HG02678 (cell line): ENCODE data around the gene LINS1.
A peak's percentile ranks its signal among the peaks of the same experiment; 100 is the strongest.
"Not testable (repeated sequence)": the region's sequence is repeated elsewhere in the genome, so short reads cannot be mapped to it uniquely, and the experiment has no call there.

Experiments used
- ATAC-seq: cut with Tn5 transposase; IDR thresholded peaks from one replicate; pipeline ENCODE4 v1.9.1; 2021; ENCODE audit warnings: mild to moderate bottlenecking, moderate library complexity; ENCODE audit not compliant: unreplicated experiment

LINS1 gene

DNA sequence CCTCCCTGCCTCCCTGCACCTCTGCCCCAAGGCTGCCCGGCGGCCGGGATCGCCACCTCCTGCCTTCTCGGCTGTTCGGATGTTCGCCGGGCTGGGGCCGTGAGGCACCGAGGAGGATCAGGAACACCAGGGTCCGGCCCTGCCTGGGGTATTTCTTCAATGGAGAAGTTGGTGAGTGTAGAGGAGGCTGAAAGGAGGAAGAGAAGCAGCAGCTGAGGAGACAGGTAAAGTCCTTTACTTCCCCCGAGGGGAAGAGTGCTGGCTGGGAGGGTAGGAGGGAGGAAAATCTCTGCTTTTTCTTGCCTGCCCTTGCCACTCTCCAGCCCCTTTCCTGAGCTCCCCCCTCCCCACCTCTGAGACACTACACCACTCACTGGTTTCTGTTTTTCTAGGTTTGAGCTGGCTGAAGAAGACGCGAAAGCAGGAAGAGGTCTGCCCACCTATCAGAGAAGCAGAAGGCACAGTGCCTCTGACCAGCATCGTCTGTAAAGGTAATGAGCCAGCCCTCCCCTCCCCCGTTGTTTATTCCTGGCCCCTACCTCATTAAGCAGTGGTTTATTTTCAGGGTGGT lies 924 bp upstream of the LINS1 start:
- ATAC-seq, result peak; percentile 38

DNA sequence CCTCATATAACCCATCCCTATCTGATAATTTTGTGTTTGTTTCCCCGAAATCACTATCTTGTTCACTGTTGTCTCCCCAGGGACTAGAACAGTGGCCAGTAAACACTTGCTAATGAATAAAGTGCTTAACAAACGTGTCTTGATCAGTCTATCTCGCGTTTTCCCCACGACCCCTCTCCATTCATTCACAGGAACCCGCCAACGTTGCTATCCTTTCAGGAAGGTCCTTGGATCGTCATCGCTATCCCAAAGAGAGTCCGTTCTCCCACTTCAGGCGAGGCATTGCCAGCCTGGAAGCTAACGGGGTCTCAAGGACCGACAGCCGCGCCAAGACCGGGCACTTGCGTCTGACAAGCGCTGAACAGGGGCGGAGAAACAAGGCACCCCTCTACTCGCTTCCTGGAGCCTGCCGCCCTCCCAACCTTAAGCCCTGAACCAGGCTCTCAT lies 344 bp downstream of the LINS1 start:
- peak; percentile 17 for ATAC-seq

DNA sequence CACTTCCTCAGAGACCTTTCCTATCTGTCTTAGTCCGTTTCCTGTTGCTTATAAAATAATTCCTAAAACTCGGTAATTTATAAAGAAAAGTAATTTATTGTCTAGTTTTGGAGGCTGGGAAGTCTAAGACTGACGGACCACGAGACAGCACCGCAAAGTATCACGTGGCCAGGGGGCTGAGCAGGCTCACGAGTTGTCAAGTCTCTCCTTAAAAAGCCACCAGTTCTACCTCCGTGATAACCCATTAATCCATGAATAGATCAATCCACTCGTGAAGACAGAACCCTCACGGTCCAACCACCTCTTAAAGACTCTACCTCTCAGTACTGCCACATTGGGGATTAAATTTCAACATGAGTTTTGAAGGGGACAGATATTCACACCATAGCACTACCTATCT lies 821 bp downstream of the LINS1 start:
- ATAC-seq, result no peak

DNA sequence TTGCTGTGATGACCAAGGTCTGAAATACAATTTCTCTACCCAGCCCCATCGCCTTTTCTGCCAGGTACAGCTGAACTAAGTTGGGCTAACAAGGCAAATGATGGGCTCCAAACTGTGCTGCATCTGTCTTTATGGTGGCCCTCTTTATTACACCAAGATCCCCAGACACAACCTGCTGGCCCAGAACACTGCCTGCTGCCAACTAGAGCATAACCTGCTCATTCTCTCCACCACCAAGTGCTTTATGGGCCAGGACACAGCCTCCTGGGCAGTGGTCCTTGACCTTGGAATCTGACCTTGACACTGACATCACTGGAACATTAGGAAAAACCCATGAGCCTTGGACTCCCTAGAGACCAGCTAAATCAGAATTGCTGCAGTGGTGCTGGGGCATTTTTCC lies 3.3 kb downstream of the LINS1 start:
- ATAC-seq, result no peak

DNA sequence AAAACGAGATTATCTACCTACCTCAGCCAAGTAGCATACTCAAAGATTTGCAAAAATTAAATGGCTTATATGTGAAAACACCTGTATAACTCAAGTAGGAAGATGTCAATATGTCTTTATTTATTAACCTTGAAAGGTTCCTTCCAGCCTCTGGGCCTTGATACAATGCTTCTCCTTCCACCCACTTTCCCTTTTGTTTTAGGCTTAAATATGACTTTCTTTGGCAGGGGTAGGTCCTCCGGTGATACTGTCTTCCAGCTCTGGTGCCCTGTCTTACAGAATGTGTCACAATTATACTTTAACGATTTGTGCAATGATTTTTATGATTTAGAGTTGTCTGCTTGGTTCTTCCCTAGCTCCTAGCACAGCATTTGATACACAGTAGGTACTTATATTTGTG lies 4.1 kb downstream of the LINS1 start:
- ATAC-seq, result no peak

DNA sequence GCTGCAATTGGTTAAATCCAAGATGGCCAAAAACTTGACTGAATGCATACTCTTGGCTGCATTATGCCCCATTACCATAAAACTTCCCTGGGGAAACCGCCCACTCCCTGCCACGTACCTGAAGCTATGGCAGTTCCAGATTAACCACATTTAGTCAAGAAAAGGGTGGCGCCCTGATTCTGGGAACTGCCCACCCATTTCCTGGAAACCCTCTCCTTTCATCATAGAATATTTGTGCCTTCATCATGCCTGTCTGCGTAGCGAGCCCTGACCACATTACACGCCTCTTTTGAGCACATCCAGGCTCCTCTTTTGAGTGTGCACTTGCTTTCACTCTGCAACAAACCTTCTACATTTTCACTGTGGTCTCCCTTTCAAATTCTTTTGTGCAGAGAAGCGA lies 5.2 kb downstream of the LINS1 start:
- ATAC-seq, result peak; percentile 79

DNA sequence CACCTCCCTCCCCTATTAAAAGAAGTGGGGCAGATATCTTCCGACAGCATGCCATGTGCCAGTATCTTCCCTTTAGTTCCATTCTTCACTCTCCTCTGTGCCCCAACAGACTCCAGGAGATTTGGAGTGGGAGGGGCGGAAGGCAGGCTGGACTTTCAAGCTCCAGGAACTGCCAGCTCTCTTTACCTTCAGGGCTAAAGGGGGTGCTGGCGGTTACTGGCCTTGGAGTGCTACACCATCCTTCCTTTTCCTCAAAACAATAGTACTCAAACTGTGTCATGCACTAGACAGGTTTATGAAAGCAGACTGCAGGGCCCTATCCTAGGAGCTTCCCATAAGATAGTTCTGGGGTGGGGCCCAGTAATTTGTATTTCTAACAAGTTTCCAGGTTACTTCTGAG lies 6.0 kb downstream of the LINS1 start:
- ATAC-seq, result no peak

DNA sequence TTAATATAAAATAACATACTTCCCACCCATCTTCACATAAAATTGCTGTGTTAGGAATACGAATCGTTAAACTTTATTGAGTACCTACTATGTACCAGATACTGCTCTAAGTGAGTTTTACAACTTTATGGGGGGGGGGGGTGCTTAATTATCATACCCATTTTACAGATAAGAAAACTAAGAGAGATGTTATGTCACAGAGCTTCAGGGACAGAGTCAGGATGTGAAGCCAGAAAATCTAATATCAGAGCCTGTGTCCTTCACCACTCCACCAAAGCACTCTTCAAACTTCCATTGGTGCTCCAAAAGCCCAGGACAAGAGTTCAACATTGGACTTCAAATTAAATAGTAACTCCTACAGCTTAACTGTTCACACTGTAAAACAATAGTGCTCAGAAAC lies 8.6 kb downstream of the LINS1 start:
- ATAC-seq, result no peak

DNA sequence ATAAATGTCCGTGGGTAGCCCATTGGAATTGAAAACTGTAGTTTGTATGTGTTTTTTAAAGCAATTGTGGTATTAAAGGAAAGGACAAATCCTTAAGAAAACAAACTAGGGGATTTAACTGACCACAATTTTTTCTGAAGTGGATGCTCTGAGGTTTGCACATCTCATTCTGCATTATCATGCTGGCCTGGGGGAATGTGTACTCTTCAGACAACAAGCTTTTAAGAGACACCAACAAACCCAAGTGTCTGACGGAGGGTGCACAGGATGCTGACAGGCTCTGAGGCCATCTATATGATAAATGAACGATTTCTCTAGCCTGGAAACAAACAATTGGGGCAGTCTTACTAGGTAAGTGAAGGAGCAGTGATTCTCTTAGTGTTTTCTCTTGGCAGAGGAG lies 9.1 kb downstream of the LINS1 start:
- no peak for ATAC-seq

DNA sequence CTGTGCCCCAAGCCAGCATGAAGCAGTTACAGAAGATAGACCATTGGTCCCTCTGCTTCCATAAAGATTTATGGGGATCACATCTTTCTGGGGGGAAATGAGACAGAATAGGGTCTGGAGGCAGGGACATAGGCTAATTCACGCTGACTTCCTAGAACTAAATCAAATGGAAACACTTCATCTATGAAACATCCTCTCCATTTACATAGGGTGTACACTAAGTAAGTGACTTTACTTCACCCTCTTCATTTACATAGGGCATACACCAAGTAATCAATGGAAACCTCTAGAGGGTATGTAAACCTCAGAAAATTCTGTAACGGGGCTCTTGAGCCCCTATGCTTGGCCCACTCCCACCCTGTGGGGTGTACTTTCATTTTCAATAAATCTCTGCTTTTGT lies 10.1 kb downstream of the LINS1 start:
- ATAC-seq, result no peak

DNA sequence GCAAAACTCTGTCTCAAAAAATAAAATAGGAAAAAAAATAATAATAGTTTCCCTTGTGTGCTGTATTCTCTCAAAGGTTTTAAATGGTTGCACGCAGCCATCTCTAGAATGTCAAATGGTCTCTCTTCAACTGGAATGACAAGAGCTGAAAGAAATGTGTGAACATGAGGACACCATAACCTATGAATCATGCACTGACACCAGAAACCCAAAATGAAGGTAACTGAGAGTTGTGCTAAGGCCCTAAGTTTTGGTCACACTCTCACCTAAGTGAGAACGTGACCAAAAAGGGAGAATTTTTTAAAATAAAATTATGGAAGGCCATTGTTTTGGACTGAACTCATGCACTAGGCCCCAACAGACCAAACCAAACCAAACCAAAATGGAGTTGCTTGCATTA lies 10.8 kb downstream of the LINS1 start:
- not testable (repeated sequence) for ATAC-seq

DNA sequence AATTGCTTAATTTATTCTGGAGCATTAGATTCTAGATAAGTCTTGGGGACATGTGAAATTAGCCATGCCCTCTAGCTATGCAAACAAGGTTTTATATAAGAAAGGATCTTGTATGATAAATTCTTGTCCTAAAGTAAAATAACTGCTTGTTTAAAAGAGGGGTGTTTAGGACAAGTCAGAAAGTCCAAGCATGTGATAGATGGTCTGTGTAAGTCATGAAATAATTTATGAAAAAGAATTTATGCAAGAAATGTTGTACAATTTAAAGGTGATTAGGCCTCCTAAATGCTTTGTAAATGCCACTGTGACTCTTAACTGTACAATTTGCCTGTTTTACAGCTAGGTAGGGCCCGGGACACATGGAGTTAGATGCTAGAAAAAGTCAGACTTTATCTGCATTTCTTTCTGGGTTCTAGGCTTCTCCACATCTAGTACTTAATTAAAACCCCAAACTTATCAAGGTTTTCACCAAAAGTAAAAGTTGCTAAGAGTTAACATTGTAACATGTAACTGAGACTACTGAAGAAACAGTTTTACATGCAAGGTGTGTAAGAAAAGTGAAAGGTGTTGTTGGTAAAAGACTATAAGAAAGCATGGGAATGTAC lies 13.2 kb downstream of the LINS1 start:
- no peak for ATAC-seq

DNA sequence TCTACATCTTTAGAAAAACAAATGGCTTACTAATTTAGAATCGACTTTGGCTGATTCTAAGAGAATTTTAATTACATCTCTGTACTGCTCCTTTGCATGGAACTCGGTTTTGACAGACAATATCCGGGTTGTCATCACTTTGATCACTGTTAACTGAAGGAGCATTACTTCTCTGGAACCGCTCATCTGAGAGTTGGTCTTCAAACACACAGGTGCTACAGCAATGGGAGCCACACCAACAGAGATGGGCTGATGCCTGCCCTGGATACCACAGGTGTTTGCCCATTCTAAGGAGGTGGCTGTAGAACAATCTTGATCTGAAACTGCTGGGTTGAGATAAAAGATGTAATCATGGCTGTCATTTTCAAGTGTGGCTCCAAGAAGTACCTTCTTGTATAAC lies 21.6 kb downstream of the LINS1 start:
- no peak for ATAC-seq

DNA sequence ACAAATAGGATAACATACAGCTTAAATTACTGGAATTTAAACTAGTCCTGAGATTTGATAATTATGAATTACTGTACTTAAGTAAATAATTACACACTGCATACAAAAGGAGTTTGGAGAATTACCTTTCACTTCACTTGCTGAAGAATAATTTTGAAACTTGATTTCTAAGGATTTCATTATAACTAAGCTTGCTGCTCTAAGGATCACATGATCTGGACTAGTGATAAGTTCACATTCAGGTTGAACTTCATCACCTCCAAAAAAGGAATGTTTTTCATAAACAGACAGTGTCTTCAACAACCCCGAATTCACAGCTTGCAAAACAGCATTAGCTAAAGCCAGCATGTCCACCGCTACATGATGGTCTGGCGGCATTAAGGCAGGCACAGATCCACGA lies 28.5 kb downstream of the LINS1 start:
- no peak for ATAC-seq

DNA sequence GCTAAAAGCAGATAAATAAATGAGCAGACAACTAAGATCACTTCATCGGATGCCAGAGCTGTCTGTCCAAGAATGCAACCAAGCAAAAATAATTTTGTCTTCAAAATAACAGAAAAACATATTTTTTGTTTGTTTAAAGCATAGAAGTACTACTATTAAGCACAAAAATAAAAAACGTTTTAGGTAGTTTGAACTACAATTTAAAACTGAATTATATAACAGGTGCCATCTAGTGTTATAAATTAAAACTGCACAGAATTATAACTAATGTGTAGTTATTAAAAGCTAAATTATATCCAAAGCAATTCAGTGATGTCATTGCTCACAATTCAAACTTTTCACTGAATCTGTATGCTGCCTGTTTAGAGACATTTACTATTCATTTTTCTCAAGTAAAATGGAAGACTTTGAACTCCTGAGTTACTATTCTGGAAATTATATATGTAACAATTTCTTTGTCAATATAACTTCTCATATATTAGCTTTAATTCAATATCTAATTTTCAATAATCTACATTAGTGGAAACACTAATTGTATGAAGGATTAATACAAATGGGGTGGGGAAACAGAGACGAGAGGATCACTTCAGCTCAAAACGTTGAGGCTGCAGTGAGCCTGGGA lies 29.5 kb downstream of the LINS1 start:
- no peak for ATAC-seq

DNA sequence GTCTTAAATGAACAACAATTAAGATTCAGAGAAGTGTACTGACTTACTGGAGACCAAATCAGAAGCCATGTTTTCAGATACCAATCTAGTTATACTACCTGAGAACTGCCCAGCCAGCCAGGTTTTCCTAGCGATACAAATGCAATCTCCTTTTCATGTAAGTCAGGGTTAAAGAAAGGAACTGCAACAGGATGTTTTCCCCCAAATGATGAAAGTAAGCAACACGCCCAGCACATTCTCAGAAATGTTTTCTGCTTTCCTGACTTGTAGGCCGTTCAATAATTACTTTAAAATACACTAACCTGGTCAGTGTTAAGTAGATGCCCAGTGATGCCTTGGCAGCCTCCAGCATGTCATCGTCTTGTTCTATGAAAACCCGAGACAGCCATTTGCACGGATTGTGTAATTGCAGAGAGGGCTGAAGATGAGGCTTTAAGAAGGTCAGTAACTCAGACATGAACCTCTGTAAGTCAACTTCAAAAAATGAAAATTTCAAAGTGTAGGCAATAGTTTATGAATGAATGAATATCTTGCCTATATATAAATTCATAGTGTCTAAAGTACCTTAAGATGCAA lies 30.3 kb downstream of the LINS1 start:
- no peak for ATAC-seq

DNA sequence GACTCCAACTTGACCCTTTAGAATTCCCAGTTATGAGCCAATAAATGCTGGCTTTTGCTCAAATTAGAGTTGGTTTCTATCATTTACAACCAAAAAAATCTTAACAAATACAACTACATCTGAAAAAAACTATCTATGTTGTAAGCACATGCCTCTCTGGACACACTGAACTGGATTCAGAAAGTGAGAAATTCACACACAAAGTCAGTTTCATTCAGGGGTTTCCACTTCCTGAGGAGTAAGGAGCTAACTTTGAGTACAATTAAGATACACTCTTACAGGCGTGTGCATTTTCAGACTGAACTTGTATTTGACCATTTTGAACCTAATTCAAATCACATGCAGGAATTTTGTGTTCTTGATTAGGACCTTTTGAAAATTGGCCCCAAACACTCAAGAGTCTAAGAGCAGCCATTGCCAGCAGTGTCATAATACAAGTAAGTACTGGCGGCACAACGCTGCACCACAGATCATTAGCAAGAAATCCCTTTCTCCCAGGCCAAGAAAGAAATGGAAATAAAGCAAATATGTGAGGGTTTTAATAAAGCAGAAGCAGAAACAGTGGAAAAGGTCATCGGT lies 31.2 kb downstream of the LINS1 start:
- peak; percentile 76 for ATAC-seq

DNA sequence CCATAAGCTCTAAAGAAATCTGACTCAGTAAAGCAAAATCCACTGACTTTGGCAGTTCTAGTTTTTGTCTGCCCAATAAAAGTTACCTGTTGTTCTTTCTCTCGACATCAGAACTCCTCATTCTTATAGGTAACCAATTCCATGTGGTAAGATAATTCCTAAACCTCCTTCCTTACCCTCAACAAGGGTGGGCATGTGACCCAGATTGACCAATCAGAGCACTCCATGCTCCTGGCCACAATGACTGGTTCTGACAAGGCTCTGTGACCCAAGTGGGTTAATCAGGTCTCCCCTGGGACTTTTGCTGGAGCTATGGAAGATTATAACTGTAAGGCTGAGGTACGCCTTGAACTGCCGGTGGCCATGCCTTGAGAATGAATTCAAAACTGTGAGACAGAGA lies 31.7 kb downstream of the LINS1 start:
- peak; percentile 20 for ATAC-seq

DNA sequence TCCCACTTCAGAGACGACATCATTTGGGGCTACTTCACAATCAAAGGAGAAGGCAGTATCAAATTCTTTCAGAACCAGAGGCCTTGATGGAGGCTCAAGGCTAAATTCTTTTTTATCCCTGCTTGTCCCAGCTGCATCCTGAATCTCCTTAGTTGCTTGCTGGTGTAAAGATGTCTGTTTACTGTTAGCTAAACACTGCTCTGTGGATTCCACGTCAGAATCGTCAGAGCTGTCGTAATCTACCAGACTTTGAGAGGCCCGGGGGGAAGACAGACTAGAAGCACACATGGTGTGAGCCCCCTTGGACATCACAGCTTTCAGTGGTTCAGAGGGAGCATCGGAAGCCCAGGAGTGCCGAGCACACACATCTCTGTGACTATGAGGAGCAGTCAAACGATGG lies 32.6 kb downstream of the LINS1 start:
- no peak for ATAC-seq

DNA sequence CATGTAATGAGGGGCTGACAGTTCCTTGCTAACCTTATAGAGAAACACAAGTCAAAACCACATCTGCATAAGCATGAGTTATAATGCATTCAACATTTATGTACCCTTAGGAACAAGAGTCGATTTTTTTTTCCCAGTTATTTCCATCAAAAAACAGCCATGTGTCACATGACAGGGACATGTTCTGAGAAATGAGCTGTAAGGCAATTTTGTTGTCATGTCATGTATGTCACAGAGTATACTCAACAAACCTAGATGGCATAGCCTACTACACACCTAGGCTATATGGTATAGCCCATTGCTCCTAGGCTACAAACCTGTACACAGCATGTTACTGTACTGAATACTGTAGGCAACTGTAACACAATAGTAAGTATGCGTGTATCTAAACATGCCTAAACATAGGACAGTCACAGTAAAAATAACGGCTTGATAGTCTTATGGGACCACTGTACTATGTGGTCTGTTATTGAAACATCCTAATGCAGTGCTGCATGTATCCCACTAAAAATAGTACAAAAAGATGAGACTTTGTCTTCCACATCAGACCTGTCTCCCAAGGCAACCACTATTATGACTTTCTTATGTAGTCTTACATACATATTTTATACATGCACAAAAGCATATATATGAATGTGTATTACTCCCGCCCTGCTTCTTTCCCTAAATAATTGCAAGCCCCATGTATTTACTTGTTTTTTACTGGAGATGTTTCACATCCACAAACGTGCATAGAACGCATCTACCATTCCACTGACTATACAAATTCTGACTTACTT lies 34.9 kb downstream of the LINS1 start:
- ATAC-seq, result no peak

DNA sequence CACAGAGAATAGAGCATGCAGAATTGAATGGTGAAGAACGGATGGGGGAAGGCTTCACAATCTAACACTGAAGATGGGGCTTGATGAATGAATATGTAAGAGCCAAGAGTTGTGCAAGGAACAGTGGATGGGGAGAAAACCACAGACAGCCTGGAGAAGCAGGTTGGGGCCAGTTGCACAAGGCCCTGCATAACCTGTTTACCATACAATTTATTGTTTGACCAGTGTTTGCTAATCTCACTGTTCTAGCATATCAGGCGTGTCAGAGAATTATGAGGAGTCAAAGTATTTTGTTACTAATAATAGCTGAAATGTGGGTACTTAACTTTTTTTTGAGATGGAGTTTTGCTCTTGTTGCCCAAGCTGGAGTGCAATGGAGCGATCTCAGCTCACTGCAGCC lies 36.4 kb downstream of the LINS1 start:
- ATAC-seq, result no peak
